Measurements from ENCODE around the gene CAPN8.

Gene CAPN8

GRCh38 chr1:223667484-223668182, 2.1 kb upstream of the CAPN8 start:
- no peaks in the 10 kb centered on the region for H3K4me1 ChIP-seq (ENCODE audit: insufficient read depth, insufficient read length)
- TF ChIP-seq ZNF274 (IDR thresholded peaks at IDR 0.05; ENCODE audit: low read depth, low read length) (no peak), SUZ12 (IDR thresholded peaks at IDR 0.05; ENCODE audit: extremely low read depth, insufficient read depth, insufficient read length) (no peak), YY1 (IDR thresholded peaks at IDR 0.05; ENCODE audit: insufficient read depth, insufficient read length) (no peak)
- no peaks in the 10 kb centered on the region for H3K36me3 ChIP-seq (ENCODE audit: insufficient read depth, insufficient read length, low read length)
- no peak for DNase-seq (ENCODE audit: low read depth, low spot score)
- H3K9ac ChIP-seq (ENCODE audit: insufficient read length, low read depth) = no peak overlapping the region
- peaks cover 7% of the 10 kb centered on the region; the same call in 1 of the 2 replicates for H3K9me3 ChIP-seq (ENCODE audit: insufficient read depth, low read length)
- H3K4me3 ChIP-seq (ENCODE audit: insufficient read length, low read depth) = no peak overlapping the region
- no peaks in the 10 kb centered on the region for H3K27me3 ChIP-seq (ENCODE audit: insufficient read depth, insufficient read length)

DNA sequence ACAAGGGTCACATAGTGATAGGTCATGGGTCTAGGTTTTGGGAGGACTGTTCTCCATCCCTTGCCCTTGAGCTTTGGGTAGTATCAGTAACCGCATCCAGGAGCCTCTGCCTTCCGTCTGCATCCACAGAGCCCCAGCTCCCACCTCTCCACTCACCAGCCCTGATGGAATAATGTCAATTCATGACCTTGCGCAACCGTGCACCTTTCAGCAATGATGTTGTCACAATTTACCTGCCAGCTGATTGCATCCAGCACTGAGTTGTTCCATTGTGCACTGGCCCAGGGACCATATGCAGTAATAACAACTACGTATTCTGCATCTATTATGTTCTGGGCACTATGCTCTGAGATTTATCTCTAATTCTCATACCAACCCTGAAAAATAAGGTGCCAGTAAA, 1.4 kb downstream of the CAPN8 start:
- TF ChIP-seq ZNF274 (IDR thresholded peaks at IDR 0.05; ENCODE audit: low read depth, low read length) (no peak), SUZ12 (IDR thresholded peaks at IDR 0.05; ENCODE audit: extremely low read depth, insufficient read depth, insufficient read length) (no peak), YY1 (IDR thresholded peaks at IDR 0.05; ENCODE audit: insufficient read depth, insufficient read length) (no peak)
- no peaks in the 10 kb centered on the region for H3K9me3 ChIP-seq (ENCODE audit: insufficient read depth, low read length)
- DNase-seq (ENCODE audit: low read depth, low spot score) = no peak
- H3K27me3 ChIP-seq (ENCODE audit: insufficient read depth, insufficient read length) = no peaks in the 10 kb centered on the region
- no peak overlapping the region for H3K9ac ChIP-seq (ENCODE audit: insufficient read length, low read depth)
- H3K4me3 ChIP-seq (ENCODE audit: insufficient read length, low read depth) = no peak overlapping the region
- no peaks in the 10 kb centered on the region for H3K36me3 ChIP-seq (ENCODE audit: insufficient read depth, insufficient read length, low read length)
- H3K4me1 ChIP-seq (ENCODE audit: insufficient read depth, insufficient read length) = no peaks in the 10 kb centered on the region

GRCh38 chr1:223662943-223663342, 2.6 kb downstream of the CAPN8 start:
- Histone ChIP-seq H3K9ac (ENCODE audit: insufficient read length, low read depth) (no peak overlapping the region), H3K4me3 (ENCODE audit: insufficient read length, low read depth) (no peak overlapping the region), H3K27me3 (ENCODE audit: insufficient read depth, insufficient read length) (no peaks in the 10 kb centered on the region), H3K9me3 (ENCODE audit: insufficient read depth, low read length) (no peaks in the 10 kb centered on the region), H3K4me1 (ENCODE audit: insufficient read depth, insufficient read length) (no peaks in the 10 kb centered on the region), H3K36me3 (ENCODE audit: insufficient read depth, insufficient read length, low read length) (no peaks in the 10 kb centered on the region)
- no peak for DNase-seq (ENCODE audit: low read depth, low spot score)
- TF ChIP-seq YY1 (IDR thresholded peaks at IDR 0.05; ENCODE audit: insufficient read depth, insufficient read length) (no peak), ZNF274 (IDR thresholded peaks at IDR 0.05; ENCODE audit: low read depth, low read length) (no peak), SUZ12 (IDR thresholded peaks at IDR 0.05; ENCODE audit: extremely low read depth, insufficient read depth, insufficient read length) (no peak)

DNA sequence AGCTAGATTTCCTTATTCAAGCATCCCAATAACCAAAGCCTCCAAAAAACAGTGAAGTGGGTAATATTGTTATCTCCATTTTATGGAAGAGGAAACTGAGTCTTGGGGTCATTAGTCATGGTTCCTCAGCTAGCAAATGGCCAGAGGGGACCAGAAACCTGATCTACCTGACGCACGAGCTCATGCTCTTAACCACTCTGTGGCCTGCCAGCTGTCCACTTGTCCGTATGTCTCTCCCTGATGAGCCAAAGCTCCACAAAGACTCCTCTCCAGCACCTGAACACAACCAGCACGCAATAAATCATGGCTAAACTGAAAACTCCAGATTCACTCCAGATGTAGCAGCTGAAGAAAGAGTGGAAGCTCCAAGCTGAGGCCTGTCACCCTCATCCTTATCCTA, 5.8 kb downstream of the CAPN8 start:
- H3K9ac ChIP-seq (ENCODE audit: insufficient read length, low read depth) = no peak overlapping the region
- H3K27me3 ChIP-seq (ENCODE audit: insufficient read depth, insufficient read length) = no peaks in the 10 kb centered on the region
- H3K9me3 ChIP-seq (ENCODE audit: insufficient read depth, low read length) = no peaks in the 10 kb centered on the region
- no peaks in the 10 kb centered on the region for H3K36me3 ChIP-seq (ENCODE audit: insufficient read depth, insufficient read length, low read length)
- no peaks in the 10 kb centered on the region for H3K4me1 ChIP-seq (ENCODE audit: insufficient read depth, insufficient read length)
- TF ChIP-seq ZNF274 (IDR thresholded peaks at IDR 0.05; ENCODE audit: low read depth, low read length) = no peak
- no peak for TF ChIP-seq SUZ12 (IDR thresholded peaks at IDR 0.05; ENCODE audit: extremely low read depth, insufficient read depth, insufficient read length)
- no peak for TF ChIP-seq YY1 (IDR thresholded peaks at IDR 0.05; ENCODE audit: insufficient read depth, insufficient read length)
- DNase-seq (ENCODE audit: low read depth, low spot score) = no peak
- no peak overlapping the region for H3K4me3 ChIP-seq (ENCODE audit: insufficient read length, low read depth)

GRCh38 chr1:223657978-223658377, 7.5 kb downstream of the CAPN8 start:
- Histone ChIP-seq H3K4me3 (ENCODE audit: insufficient read length, low read depth) (no peak overlapping the region), H3K9ac (ENCODE audit: insufficient read length, low read depth) (no peak overlapping the region), H3K36me3 (ENCODE audit: insufficient read depth, insufficient read length, low read length) (no peaks in the 10 kb centered on the region), H3K4me1 (ENCODE audit: insufficient read depth, insufficient read length) (no peaks in the 10 kb centered on the region), H3K27me3 (ENCODE audit: insufficient read depth, insufficient read length) (no peaks in the 10 kb centered on the region), H3K9me3 (ENCODE audit: insufficient read depth, low read length) (no peaks in the 10 kb centered on the region)
- no peak for TF ChIP-seq YY1 (IDR thresholded peaks at IDR 0.05; ENCODE audit: insufficient read depth, insufficient read length)
- TF ChIP-seq ZNF274 (IDR thresholded peaks at IDR 0.05; ENCODE audit: low read depth, low read length) = no peak
- no peak for TF ChIP-seq SUZ12 (IDR thresholded peaks at IDR 0.05; ENCODE audit: extremely low read depth, insufficient read depth, insufficient read length)
- no peak for DNase-seq (ENCODE audit: low read depth, low spot score)

DNA sequence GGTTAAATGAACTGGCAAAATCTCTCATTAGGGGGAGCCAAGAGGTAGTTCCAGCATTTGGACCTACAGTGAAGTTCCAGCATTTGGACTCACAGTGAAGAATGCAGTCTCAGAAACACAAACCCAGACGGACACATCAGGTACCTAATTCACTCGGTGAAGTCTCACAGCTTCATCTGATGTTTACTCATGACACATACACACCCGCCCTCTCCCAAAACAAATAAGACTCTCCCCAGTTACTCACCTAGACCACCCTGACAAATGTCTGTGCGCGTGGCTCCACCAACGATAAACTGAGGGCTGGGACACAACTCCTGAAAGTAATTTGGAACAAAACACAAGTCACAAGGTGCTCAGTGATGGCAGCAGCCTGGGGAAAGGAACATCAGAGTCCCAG, 11.4 kb downstream of the CAPN8 start:
- DNase-seq (ENCODE audit: low read depth, low spot score) = no peak

DNA sequence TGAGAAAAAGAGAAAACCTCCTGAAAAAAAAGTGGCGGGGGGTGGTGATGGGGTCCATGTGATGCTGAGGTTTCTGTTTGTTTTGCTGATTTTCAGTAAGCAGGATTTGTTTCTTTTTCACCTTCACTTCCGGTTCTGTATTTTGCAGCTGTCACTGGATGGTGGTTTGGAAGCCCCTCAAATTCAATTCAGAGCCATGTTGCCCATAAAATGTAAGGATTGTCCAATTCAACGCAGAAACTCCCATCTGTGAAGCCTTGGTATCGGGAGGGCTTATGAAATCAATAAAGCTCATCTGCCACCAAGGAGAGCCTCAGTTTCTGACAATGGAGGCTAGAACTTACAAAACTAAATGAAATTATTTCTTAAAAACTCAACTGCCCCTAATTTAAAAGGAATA, 12.1 kb downstream of the CAPN8 start:
- no peak overlapping the region for H3K9ac ChIP-seq (ENCODE audit: insufficient read length, low read depth)
- peaks cover 6% of the 10 kb centered on the region for H3K4me1 ChIP-seq (ENCODE audit: insufficient read depth, insufficient read length)
- TF ChIP-seq YY1 (IDR thresholded peaks at IDR 0.05; ENCODE audit: insufficient read depth, insufficient read length) (no peak), SUZ12 (IDR thresholded peaks at IDR 0.05; ENCODE audit: extremely low read depth, insufficient read depth, insufficient read length) (no peak), ZNF274 (IDR thresholded peaks at IDR 0.05; ENCODE audit: low read depth, low read length) (no peak)
- H3K36me3 ChIP-seq (ENCODE audit: insufficient read depth, insufficient read length, low read length) = no peaks in the 10 kb centered on the region
- H3K9me3 ChIP-seq (ENCODE audit: insufficient read depth, low read length) = peaks cover 5% of the 10 kb centered on the region; the same call in 1 of the 2 replicates
- H3K4me3 ChIP-seq (ENCODE audit: insufficient read length, low read depth) = no peak overlapping the region
- DNase-seq (ENCODE audit: low read depth, low spot score) = no peak
- H3K27me3 ChIP-seq (ENCODE audit: insufficient read depth, insufficient read length) = no peaks in the 10 kb centered on the region

More for the DNA sequence above, 11.4 kb downstream of the CAPN8 start:
- H3K4me3 ChIP-seq (ENCODE audit: insufficient read length, low read depth) = no peak overlapping the region
- H3K27me3 ChIP-seq (ENCODE audit: insufficient read depth, insufficient read length) = no peaks in the 10 kb centered on the region
- H3K4me1 ChIP-seq (ENCODE audit: insufficient read depth, insufficient read length) = peaks cover 6% of the 10 kb centered on the region
- no peaks in the 10 kb centered on the region for H3K36me3 ChIP-seq (ENCODE audit: insufficient read depth, insufficient read length, low read length)
- H3K9ac ChIP-seq (ENCODE audit: insufficient read length, low read depth) = no peak overlapping the region
- TF ChIP-seq SUZ12 (IDR thresholded peaks at IDR 0.05; ENCODE audit: extremely low read depth, insufficient read depth, insufficient read length) (no peak), YY1 (IDR thresholded peaks at IDR 0.05; ENCODE audit: insufficient read depth, insufficient read length) (no peak), ZNF274 (IDR thresholded peaks at IDR 0.05; ENCODE audit: low read depth, low read length) (no peak)
- H3K9me3 ChIP-seq (ENCODE audit: insufficient read depth, low read length) = peaks cover 4% of the 10 kb centered on the region; the same call in 1 of the 2 replicates

All from NT2/D1 (cell line).